IPS-15b (cell line): ENCODE data around the gene LSM14B.

Experiments used
- H3K27me3 ChIP-seq: one replicate; pipeline ENCODE4 v1.6.1; 2013; ENCODE audit warnings: low read length; ENCODE audit not compliant: control insufficient read depth, insufficient read depth
- H3K36me3 ChIP-seq: one replicate; pipeline ENCODE4 v1.6.1; 2013; ENCODE audit warnings: low read length; ENCODE audit not compliant: control insufficient read depth, insufficient read depth
- H3K4me1 ChIP-seq: one replicate; pipeline ENCODE4 v1.6.1; 2013; ENCODE audit warnings: mild to moderate bottlenecking, low read length; ENCODE audit not compliant: control insufficient read depth, insufficient read depth
- H3K4me3 ChIP-seq: one replicate; pipeline ENCODE4 v1.5.1; 2013; ENCODE audit warnings: low read depth, low read length
- H3K9ac ChIP-seq: one replicate; pipeline ENCODE4 v1.6.1; 2013; ENCODE audit warnings: low read depth, mild to moderate bottlenecking, low read length
- H3K9me3 ChIP-seq: one replicate; pipeline ENCODE4 v1.6.1; 2013; ENCODE audit warnings: mild to moderate bottlenecking, low read length; ENCODE audit not compliant: control insufficient read depth, insufficient read depth

Gene LSM14B

GRCh38 chr20:62174021-62174804, 51.9 kb downstream of the LSM14B start:
- peaks cover 18% of the 10 kb centered on the region for H3K36me3 ChIP-seq
- H3K9ac ChIP-seq: no peak overlapping the region
- H3K4me1 ChIP-seq: no peaks in the 10 kb centered on the region
- no peaks in the 10 kb centered on the region for H3K9me3 ChIP-seq
- no peak overlapping the region for H3K4me3 ChIP-seq
- no peaks in the 10 kb centered on the region for H3K27me3 ChIP-seq

DNA sequence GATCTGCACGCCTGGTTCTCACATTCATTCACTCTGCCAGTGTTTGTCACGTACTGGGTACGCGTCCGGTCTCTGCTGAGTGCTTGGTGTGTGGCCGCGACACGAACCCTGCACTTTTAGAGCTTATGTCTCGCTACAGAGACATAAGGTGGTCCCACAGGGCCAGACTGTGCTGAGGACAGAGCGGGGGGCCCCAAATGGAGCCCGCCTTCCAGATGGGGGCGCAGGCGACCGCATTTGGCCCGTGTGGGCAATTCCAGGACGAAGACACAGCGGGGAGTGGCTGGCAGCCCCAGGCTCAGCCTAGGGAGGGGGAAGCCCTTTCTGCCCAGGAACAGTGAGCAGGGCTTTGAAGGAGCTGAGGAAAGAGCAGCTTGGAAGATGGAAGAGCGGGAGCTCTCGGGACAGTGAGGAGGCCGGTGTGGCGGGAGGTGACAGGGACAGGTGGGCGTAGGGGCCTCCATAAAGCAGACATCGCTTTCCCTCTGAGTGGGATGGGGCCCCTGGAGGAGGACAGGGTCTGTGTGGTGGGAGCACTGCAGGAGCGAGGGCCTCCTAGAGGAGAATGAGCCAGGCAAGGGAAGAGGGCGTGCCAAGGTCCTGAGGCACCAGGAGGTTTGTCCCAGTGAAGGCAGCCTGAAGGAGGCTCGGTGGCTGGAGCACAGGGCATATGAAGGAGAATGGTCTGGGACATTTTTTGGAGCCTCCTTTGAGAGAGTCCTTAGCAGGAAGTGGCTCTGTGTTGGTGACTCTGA, 52.8 kb downstream of the LSM14B start:
- no peak overlapping the region for H3K4me3 ChIP-seq
- H3K9me3 ChIP-seq: no peaks in the 10 kb centered on the region
- no peak overlapping the region for H3K9ac ChIP-seq
- no peaks in the 10 kb centered on the region for H3K27me3 ChIP-seq
- H3K36me3 ChIP-seq: peaks cover 20% of the 10 kb centered on the region
- no peaks in the 10 kb centered on the region for H3K4me1 ChIP-seq

DNA sequence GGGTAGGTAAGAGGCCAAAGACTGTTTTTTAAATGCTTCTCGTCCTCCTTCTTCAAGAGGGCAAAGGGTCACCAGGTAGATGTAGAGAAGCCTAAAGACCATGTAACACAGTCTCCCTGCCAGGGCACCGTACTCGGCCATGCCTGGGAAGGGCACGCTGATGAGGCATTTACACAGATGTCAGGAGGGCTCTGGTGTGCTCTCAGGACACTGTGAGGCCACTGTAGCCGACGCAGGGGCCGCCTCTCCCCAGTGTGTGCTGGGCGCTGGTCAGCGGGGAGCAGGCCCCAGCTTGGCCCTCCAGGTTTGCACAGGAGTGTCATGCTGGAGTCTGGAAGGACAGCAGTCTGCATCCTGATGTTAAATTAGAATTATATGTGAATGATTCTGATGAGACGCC, 53.4 kb downstream of the LSM14B start:
- Histone ChIP-seq H3K4me1 (no peaks in the 10 kb centered on the region), H3K36me3 (peaks cover 20% of the 10 kb centered on the region), H3K9ac (no peak overlapping the region), H3K27me3 (no peaks in the 10 kb centered on the region), H3K9me3 (no peaks in the 10 kb centered on the region), H3K4me3 (no peak overlapping the region)

DNA sequence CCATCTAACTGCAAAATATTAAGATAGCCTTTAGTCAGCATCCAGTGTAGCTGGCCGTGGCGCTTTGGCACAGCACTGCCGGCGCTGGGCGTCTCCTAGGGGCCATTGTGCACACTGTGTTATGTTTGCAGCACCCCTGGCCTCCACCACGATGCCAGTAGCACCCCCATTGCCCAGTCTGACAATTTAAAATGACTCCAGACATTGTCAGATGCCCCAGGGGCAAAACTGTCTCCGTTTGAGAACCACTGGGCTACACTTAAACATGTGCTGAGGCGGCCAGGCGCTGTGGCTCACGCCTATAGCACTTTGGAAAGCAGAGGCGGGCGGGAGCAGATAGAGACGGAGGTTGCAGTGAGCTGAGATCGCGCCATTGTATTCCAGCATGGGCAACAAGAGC, 54.6 kb downstream of the LSM14B start:
- Histone ChIP-seq H3K36me3 (peaks cover 20% of the 10 kb centered on the region), H3K4me1 (no peaks in the 10 kb centered on the region)

GRCh38 chr20:62177307-62177706, 55.0 kb downstream of the LSM14B start:
- H3K9me3 ChIP-seq: no peaks in the 10 kb centered on the region
- H3K4me3 ChIP-seq: no peak overlapping the region
- H3K27me3 ChIP-seq: no peaks in the 10 kb centered on the region
- no peak overlapping the region for H3K9ac ChIP-seq
- H3K36me3 ChIP-seq: peaks cover 20% of the 10 kb centered on the region
- H3K4me1 ChIP-seq: no peaks in the 10 kb centered on the region

More for the DNA sequence above, 54.6 kb downstream of the LSM14B start:
- Histone ChIP-seq H3K9ac (no peak overlapping the region), H3K4me3 (no peak overlapping the region), H3K27me3 (no peaks in the 10 kb centered on the region), H3K9me3 (no peaks in the 10 kb centered on the region)

DNA sequence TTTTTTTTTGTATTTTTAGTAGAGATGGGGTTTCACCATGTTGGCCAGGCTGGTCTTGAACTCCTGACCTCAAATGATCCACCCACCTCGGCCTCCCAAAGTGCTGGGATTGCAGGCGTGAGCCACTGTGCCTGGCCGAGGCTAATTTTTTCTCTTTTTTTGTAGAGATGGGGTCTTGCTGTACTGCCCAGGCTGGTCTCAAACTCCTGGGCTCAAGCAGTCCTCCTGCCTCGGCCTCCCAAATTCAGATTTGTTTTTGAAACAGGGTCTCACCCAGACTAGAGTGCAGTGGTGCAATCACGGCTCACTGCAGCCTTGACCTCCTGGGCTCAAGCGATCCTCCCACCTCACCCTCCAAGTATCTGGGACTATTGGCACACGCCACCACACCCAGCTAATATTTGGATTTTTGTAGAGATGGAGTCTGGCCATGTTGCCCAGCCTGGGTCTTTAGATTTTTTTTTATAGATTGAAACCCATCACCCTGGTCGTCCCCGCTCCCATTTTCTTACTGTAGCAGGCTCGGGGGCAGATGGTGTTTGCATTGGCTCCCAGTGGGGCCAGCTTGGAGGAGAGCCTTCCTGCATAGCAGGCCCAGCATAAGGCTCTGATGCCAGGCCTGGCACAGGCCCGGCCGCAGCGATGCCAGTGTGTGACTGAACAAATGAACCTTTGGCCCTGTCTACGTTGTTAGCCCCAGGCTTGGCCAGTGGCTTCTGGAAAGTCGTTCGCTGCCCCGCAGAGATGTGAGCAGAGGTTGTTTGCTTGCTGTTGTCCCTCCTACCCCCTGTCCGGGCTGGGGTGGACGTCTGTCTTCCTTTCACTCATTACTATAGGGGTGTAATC, 56.3 kb downstream of the LSM14B start:
- Histone ChIP-seq H3K9ac (no peak overlapping the region), H3K9me3 (no peaks in the 10 kb centered on the region), H3K36me3 (peaks cover 18% of the 10 kb centered on the region), H3K4me3 (no peak overlapping the region), H3K4me1 (peaks cover 1% of the 10 kb centered on the region), H3K27me3 (no peaks in the 10 kb centered on the region)

DNA sequence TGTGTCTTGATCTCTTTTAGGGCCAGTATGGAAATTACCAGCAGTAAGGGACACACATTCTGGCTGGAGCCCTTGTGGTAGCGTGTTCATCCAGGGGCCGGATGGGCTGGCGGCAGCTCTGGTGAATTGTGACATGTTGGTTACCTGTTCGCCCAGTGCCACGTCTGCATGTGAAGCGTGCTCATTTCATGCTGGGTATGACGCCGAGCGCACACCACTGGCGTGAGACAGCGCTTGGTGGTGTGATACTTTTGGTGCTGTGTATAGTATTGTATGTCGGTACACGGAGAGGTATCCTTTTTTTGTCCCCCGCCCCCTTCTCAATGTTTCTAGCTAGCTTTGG, 56.9 kb downstream of the LSM14B start:
- Histone ChIP-seq H3K9ac (no peak overlapping the region), H3K4me3 (no peak overlapping the region), H3K4me1 (peaks cover 2% of the 10 kb centered on the region), H3K9me3 (no peaks in the 10 kb centered on the region), H3K36me3 (peaks cover 15% of the 10 kb centered on the region), H3K27me3 (no peaks in the 10 kb centered on the region)

DNA sequence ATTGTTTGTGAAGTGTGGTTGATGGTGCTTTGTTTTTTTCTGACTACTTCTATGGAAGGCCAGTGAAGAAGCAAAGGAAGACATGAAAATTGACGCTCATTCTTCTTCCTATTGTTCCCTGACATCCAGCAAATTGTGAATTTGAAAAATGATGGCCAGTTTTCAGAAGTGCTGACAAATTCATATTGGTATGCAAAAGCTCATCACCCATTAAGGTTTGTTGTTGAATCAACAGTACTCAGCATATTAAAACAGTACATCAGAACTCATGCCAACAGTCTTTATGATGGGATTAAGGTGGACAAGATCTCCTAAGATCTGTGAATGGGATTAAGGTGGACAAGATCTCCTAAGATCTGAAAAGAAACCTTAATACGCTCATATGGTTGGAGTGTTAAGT, 59.5 kb downstream of the LSM14B start:
- H3K9ac ChIP-seq: no peak overlapping the region
- H3K36me3 ChIP-seq: peaks cover 10% of the 10 kb centered on the region
- H3K4me1 ChIP-seq: peaks cover 2% of the 10 kb centered on the region
- no peaks in the 10 kb centered on the region for H3K9me3 ChIP-seq
- peak overlapping the region; percentile 77 for H3K4me3 ChIP-seq
- H3K27me3 ChIP-seq: no peaks in the 10 kb centered on the region

- no peaks in the 10 kb centered on the region for H3K27me3 ChIP-seq
- no peaks in the 10 kb centered on the region for H3K9me3 ChIP-seq
- peak within 1 kb of the TSS; percentile 97 for H3K9ac ChIP-seq
- H3K4me1 ChIP-seq: peaks cover 2% of the 10 kb centered on the region
- peak within 1 kb of the TSS; percentile 90 for H3K4me3 ChIP-seq
- H3K36me3 ChIP-seq: peaks cover 10% of the 10 kb centered on the region
These were observed 60.5 kb downstream of the LSM14B start, which contains the start of gene MTG2 for GRCh38 chr20:62182469-62183425. Gene MTG2 (plus strand): TSS chr20:62183028. CDS start chr20:62193421, 10,393 bp downstream.

DNA sequence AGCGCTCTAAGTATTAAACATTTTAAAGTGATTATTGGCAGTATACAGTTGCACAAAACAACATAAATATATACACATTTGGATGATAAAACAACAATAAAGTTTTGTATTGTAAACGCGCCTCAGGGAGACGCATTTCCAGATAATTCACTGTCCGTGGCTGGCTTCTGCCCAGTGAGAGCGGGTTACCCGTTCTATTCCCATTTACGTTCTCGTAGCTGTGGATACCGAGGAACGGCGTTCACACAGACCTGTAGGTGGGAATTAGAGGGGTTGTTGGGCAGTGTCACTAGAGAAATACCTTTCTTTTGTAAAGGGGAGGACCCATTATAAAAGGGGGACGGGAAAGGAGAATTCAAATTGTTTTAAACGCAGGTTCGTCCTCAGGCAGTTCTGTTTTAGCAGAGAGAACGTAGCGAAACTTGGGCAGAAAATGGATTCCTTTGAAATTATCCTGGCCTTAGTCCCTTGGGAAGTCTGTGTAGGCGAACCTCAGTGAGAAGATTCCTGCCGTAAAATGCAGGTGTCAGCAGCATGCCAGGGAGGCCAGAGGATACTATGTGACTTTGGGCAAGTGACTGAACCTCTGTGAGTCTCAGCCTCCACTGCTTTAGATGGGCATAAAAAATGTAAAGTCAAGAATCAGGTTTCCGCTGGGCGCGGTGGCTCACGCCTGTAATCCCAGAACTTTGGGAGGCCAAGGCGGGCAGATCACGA, 61.3 kb downstream of the LSM14B start:
- Histone ChIP-seq H3K4me1 (peaks cover 2% of the 10 kb centered on the region), H3K4me3 (peak overlapping the region; percentile 90), H3K36me3 (peaks cover 8% of the 10 kb centered on the region)

More for the DNA sequence above, 61.3 kb downstream of the LSM14B start:
- no peaks in the 10 kb centered on the region for H3K27me3 ChIP-seq
- H3K9ac ChIP-seq: peak overlapping the region; percentile 72
- H3K9me3 ChIP-seq: no peaks in the 10 kb centered on the region
